WERI-Rb-1 (cell line): ENCODE results near the gene MAB21L1.
A peak's percentile ranks its signal among the peaks of the same experiment; 100 is the strongest.

Source experiments
- DNase-seq: peaks from one replicate; pipeline ENCODE4 v3.0.0-alpha.2; 2020
- H3K27ac ChIP-seq: fragments of 250-450 bp; sonication (Bioruptor Pico); 2 replicates; pipeline ENCODE4 v1.5.1; 2020; ENCODE audit warnings: mild to moderate bottlenecking, moderate library complexity
- H3K27me3 ChIP-seq: fragments of 250-450 bp; sonication (Bioruptor Pico); 2 replicates; pipeline ENCODE4 v1.5.1; 2021; ENCODE audit warnings: mild to moderate bottlenecking, low read depth, moderate library complexity; ENCODE audit not compliant: insufficient read depth, severe bottlenecking
- H3K36me3 ChIP-seq: fragments of 250-450 bp; sonication (Bioruptor Pico); 2 replicates; pipeline ENCODE4 v1.5.1; 2020; ENCODE audit warnings: mild to moderate bottlenecking, moderate library complexity
- H3K4me3 ChIP-seq: 2 replicates; pipeline ENCODE4 v1.5.1; 2011; ENCODE audit warnings: low read depth, mild to moderate bottlenecking, control low read depth, low read length
- H3K9me3 ChIP-seq: fragments of 250-450 bp; sonication (Bioruptor Pico); 2 replicates; pipeline ENCODE4 v1.5.1; 2021; ENCODE audit warnings: mild to moderate bottlenecking, moderate library complexity; ENCODE audit not compliant: severe bottlenecking
- CTCF ChIP-seq: IDR thresholded peaks from 2 replicates; pipeline ENCODE4 v1.5.1; 2011; ENCODE audit warnings: low read depth, mild to moderate bottlenecking, control low read depth, inconsistent platforms, low read length

The MAB21L1 gene

DNA sequence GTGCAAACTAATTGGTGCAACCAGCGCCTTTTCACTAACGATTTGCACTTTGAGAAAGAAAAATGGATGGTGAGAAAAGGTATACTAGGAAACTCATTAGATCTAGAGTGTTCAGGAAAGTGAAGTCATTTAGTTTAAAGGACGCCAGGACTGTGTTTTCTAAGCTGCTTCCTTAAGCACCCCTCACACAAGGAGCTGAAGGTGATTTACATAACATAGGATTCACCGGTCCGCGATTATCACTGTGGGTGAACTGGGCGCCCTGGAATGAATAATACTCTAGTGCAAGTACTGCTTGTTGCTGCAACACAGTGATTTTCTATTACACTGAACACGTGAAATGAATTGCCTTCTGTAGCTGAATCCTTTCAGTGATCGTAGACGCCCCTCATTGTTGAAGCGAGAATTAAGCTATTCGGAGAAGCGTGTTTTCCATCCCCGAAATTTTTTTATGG is 2.6 kb upstream of the MAB21L1 start:
- Histone ChIP-seq H3K27me3 (no peaks in the 10 kb centered on the region), H3K4me3 (peak overlapping the region; percentile 56), H3K9me3 (no peaks in the 10 kb centered on the region), H3K36me3 (peaks cover 18% of the 10 kb centered on the region), H3K27ac (peak overlapping the region; percentile 97)
- TF ChIP-seq CTCF, result no peak
- peak; percentile 75 for DNase-seq

DNA sequence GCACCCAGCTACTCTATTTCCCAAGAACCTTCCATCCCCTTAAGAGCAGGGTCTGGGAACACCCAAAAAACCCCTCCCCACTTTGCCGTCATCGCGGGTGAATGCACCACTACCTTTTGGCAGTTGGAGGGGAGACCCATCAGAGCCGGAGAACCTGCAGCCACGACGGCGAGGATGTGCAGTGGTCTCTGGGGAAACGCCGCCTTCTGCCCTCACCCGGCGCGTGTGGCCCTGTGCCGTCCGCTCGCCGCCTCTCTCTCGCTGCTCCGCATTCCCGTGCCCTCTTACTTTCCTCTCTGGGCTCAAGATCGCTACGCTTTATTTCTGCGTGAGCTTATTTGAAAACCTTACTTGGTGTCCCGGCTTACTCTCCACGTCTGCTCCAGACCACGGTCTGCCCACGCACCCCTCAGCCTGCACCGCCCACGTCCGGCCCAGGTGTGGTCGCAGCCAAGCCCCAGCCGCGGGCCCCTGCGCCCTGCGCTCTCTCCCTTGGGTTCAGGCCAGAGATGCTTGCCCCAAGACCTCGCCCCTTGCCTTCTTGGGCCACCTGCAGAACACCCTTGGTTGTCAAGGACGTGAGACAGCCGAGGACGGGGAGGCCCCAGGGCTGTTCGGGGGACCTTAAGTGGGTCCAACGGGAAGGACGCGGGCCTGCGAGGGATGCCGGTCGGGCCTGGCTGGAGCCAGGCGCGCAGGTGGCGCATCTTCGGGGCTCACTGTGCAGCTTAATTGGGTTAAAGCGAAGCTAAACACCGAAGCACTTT is 2.0 kb upstream of the MAB21L1 start:
- H3K9me3 ChIP-seq, result no peaks in the 10 kb centered on the region
- H3K27me3 ChIP-seq, result no peaks in the 10 kb centered on the region
- H3K4me3 ChIP-seq, result peak overlapping the region; percentile 56
- peaks cover 23% of the 10 kb centered on the region for H3K36me3 ChIP-seq
- peak overlapping the region; percentile 97 for H3K27ac ChIP-seq
- DNase-seq, result peak; percentile 60
- TF ChIP-seq CTCF, result no peak

GRCh38 chr13:35477386-35477946 is 977 bp upstream of the MAB21L1 start:
- H3K36me3 ChIP-seq, result peaks cover 33% of the 10 kb centered on the region
- H3K27ac ChIP-seq, result peak overlapping the region; percentile 97
- DNase-seq, result no peak
- H3K4me3 ChIP-seq, result peak overlapping the region; percentile 56
- no peak for TF ChIP-seq CTCF
- no peaks in the 10 kb centered on the region for H3K27me3 ChIP-seq
- H3K9me3 ChIP-seq, result no peaks in the 10 kb centered on the region

- Histone ChIP-seq H3K27me3 (no peaks in the 10 kb centered on the region), H3K36me3 (peaks cover 42% of the 10 kb centered on the region), H3K9me3 (no peaks in the 10 kb centered on the region), H3K4me3 (peak overlapping the region; percentile 56), H3K27ac (peak overlapping the region; percentile 97)
- TF ChIP-seq CTCF, result no peak
- DNase-seq, result peak; percentile 19
Measured at GRCh38 chr13:35475212-35475959, 1.1 kb downstream of the MAB21L1 start.

GRCh38 chr13:35474496-35475211 is 1.8 kb downstream of the MAB21L1 start:
- no peaks in the 10 kb centered on the region for H3K27me3 ChIP-seq
- DNase-seq, result no peak
- peaks cover 42% of the 10 kb centered on the region for H3K36me3 ChIP-seq
- peak overlapping the region; percentile 56 for H3K4me3 ChIP-seq
- TF ChIP-seq CTCF, result no peak
- H3K9me3 ChIP-seq, result no peaks in the 10 kb centered on the region
- H3K27ac ChIP-seq, result peak overlapping the region; percentile 97
